Left cardiac atrium (tissue), 4 donors: ENCODE results near the gene PPL. TPM values are rescaled to one million over a fixed set of nuclear protein-coding genes. Genes with fewer than 3 reads are reported as not detected.

ENCODE experiments used
- ATAC-seq, 2 donors: fragments of 200-7000 bp; cut with Tn5 transposase; one replicate each; pipeline ENCODE4 v1.9.1; 2020; ENCODE audit warnings: mild to moderate bottlenecking in 2 of 2, moderate library complexity in 2 of 2
- DNase-seq: peaks from one replicate; pipeline ENCODE4 v3.0.0-alpha.2; 2020
- intact Hi-C, 2 donors: fragments of 100-400 bp; cut with DNase I; formaldehyde crosslinking; loops; one replicate each; pipeline versions ENCODE4 v1.14.1 to v1.15.1; 2022 to 2023
- total RNA-seq, 2 donors: library from RNA; stranded (reverse); fragmentation: NEBNext Ultra II Directional; extraction: Animal tissue kit (Norgen Biotek cat#: 25700); gene quantifications; one replicate each; pipeline ENCODE4 v1.2.1, GENCODE V29; 2021
- donor health status: DM: no; HTN: yes; CAD: no.
- donor health status: DM: no; HTN: yes; CAD: no; lungs with severe emphysema.
- donor health status: DM: yes; HTN: yes; CAD: no.
- donor health status: Dilated cardiomyopathy.

Gene PPL
- total RNA-seq, 2 donors from 2014 or later: 6.1 to 15.8 TPM

DNA sequence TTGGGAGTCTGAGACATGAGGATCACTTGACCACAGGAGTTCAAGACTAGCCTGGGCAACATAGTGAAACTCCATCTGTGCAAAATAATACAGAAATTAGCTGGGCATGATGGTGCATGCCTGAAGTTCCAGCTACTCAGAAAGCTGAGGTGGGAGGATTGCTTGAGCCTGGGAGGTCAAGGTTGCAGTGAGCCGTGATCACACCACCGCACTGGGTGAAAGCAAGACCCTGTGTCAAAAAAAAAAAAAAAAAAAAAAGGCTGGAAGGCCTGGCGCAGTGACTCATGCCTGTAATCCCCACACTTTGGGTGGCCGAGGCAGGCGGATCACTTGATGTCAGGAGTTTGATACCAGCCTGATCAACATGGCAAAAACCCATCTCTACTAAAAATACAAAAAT, 81.6 kb downstream of the PPL start:
- intact Hi-C loops: loop anchor here in 1 of 2 donors (10.0 kb wide), 1 partner anchor 99 kb away; the partner anchor contains the start of gene SEC14L5
- DNase-seq (no peak), ATAC-seq (no peak)

DNA sequence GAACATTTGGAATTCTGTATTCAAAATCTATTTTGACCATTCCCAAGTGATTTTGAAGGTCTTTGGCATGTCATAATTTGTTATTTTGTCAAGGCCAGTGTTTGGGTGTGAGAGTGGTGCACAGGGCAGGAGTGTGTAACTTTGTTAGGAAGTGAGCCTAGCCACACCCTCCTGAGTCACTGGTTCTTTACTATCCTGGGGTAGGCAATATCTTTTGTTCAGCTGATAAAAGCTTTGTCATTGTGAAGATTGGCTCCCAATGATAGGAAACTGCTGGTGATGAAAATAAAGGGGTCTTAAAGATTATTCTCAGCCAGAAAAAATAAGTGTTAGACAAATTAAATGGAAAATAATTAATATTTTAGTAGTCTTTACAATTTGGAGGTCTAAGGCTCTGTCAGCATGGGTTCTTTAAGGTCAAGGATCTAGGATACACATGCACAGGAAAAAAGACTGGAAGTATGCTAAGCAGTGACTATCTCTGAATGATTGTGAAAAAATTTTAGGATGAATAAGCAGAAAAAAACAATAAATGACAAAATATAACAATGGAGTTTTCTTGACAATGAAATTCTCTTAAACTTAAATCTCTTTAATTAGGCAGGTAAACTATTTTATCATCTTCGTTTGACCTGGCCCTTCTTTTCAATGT, 84.6 kb downstream of the PPL start:
- intact Hi-C loops: loop anchor here in 1 of 2 donors (10.0 kb wide), 1 partner anchor 102 kb away; the partner anchor contains the start of gene SEC14L5
- DNase-seq (peak; percentile 55), ATAC-seq (peak in 1 of 2 donors; percentile 33)

DNA sequence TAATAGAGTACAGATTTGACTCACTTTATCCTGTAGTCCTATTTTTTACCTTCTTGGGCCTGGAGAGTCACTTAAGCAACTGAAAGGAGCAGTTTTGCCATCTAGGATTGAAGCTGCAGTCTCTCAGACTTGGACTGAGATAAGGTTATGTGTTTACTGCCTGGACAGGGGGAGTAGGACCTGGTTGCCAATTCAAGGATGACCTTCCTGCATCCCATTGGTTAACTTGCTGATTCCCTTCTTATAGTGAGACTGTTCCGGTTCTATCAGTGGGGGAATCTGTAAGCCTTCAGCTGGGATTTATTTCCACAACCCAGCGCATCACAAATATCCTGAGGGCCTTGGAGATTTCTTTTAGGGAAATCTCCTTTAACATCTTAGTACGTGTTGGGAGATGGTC, 86.7 kb downstream of the PPL start:
- intact Hi-C loops: loop anchor here in 1 of 2 donors (10.0 kb wide), 1 partner anchor 105 kb away; the partner anchor contains the start of gene SEC14L5

DNA sequence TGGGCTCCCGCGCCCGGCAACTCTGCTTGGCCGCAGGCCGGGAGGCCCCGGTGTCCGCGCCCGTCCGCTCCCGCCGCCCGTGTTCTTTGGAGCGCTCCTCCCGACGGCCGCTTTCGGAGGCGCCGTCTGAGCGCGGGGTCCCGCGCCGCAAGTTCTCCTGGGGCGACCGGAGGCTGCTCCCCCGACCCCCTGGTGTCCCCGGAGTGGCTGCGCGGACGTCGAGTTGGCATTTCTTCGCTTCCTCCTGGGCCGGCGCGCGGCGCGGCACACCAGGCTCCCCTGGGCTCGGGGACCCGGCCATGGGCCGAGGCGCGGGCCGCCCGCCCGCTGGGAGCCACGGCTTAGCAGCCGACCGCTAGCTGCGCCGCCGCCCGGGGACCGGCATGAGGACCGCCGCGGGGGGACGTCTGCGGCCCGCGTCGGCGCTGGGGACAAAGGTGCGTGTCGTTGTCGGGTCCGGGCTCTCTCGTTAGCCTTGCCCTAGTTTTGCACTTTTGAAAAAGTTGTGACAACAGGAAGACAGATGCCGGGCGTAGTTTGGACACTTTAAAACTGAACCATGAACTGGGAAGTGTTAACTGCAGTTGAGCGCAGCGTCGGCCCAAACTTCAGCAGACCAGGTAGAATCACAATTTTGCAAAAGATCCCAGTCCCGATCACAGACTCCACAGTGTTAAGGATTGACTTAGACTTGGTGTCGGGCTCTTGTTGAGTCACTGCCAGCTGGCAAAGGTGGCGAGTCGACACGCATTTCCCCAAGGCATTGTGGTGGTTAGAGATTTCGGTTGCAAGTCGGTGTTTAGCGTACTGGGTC, 89.0 kb downstream of the PPL start:
- ATAC-seq (peak; percentile 35 to 47), DNase-seq (peak; percentile 67)
- intact Hi-C loops: loop anchor here in 1 of 2 donors (5.0 kb wide), 1 partner anchor 41 kb away; no protein-coding TSS in a partner anchor

More for the DNA sequence above, 86.7 kb downstream of the PPL start:
- ATAC-seq (no peak), DNase-seq (no peak)

DNA sequence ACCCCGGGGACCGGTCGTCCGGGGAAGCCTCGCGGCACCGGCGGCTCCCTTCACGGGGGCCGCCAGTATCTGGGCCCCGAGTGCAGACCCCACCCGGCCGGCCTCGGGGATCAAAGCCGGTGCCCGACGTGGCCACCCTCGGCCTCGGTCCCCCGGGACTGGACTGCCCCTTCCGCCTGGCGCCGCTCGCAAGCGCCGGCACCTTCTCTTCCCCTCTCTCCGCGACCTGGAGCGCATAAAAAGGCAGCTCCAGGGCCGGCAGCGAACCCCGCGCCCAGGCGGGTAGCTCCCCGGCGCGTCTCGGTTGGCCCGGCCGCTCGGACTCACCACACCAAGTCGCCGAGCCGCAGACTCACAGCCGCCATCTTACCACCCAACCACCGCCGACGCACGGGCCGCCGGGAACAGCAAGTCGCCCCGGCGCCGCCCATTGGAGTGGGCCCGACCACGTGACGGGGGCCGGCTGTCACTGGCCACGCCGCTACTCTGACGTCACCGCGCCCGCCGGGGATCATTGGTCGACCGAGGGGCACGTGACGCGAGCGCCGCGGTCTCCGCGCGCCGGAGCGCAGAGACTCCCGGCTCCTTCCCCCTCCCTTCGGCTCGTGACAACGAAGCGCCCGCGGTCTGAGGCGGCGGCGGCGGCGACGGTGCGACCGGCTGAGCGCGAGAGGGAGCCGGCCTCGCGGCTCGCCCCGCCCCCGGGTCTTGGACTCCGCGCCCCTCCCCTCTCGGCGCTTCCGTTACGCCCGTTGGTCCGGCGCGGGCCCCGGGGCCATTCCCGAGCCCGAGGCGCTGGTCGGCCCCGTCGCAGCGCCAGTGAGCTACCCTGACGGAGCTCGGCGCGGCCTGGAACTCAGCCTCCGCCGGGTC, 89.8 kb downstream of the PPL start, which contains the start of the genes GLYR1 and UBN1:
Gene GLYR1 (minus strand): TSS at position 388 of the 873 bp plus-strand sequence. CDS start 23 bp downstream, at position 365.
Gene UBN1 (plus strand): TSS at position 581 of the 873 bp plus-strand sequence. CDS start 5,437 bp downstream, outside the sequence.
- DNase-seq (peak; percentile 100), ATAC-seq (peak; percentile 97 to 98)
- intact Hi-C loops: loop anchor here in 1 of 2 donors (5.0 kb wide), 1 partner anchor 40 kb away; no protein-coding TSS in a partner anchor

DNA sequence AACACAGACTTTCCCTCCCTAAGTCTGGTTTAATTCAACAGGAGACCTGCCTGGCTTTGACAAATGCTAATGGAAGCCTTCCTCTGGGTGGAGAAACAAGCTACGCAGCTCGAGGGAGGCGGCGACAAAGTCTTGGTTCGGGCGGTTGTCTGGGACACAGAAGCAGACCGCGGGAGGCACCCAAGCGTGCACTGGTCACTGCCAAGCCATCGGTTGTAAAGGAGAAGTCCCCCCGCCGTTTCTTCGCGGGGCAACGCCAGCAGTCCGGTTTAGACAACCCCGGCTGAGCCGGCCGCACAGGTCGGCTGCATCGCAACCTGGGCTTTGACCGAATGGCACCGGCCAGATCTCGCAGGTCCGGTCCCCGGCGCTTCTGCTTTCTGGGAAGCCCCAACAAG, 90.4 kb downstream of the PPL start:
- DNase-seq (peak; percentile 58), ATAC-seq (peak; percentile 24 to 33)
- intact Hi-C loops: loop anchor here in 1 of 2 donors (5.0 kb wide), 1 partner anchor 39 kb away; no protein-coding TSS in a partner anchor

DNA sequence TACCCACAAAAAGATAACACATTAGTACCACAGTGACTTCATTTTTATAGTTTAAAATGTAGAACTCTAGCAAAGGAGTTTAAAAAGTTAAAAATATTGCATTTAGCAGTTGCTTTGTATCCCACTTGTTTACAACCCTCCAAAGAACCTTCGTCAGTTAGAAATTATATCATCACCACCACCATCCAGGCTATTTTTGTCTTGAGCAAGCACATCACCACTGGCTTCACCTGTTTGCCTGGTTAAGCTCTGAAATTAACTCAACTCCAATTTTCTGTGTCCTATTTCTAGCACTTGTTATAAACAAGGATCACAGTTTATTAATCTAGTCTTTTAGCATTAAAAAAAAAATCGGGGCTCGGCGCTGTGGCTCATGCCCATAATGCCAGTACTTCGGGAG, 96.0 kb downstream of the PPL start:
- no peak for DNase-seq
- no peak for ATAC-seq
- intact Hi-C loops: no loop called here

DNA sequence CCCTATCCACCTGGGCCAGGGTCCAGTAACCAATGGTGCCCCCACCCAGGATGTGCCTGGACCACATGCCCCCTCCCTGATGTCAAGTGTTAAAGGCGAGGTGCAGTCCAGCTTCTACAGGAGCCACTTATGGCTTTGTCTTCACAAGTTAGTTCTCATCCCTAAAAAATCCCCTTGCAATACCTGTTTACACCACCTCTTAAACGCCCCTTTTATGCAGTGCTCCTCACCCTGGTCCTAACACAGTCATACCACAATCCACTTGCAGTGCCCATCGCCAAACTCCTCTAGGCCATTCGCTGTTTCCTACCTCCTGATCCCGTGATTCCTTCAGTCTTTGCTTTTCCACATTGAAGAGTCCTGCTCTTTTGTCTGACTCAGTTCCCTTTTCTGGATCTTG, 97.0 kb downstream of the PPL start:
- no peak for ATAC-seq

DNA sequence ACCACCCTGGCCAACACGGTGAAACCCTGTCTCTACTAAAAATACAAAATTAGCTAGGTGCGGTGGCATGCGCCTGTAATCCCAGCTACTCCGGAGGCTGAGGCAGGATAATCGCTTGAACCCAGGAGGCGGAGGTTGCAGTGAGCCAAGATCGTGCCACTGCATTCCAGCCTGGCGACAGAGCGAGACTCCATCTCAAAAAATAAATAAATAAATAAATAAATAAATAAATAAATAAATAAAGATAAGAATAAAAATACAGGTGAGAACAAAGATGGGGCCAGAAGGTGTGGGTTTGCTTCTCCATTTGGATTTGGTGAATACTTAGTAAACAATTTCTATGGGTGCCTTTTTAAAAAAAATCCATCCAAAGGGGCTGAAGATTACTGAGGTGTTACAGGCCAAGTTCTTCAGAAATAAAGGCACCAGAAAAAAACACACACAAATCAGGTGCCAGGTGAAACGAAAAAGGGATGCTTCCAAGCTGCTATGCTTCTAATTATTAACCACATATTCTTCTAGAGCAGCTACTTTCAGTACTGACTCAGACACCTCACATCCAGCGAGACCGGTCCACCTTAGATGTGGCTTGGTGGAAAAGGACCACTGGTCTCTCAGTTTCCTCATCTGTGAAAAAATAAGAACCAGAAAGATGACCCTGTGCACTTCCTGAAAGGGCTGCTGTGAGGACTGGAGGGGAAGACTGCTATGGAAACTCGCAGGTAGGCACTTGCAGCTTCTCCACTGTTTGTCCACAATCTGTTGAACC, 99.0 kb downstream of the PPL start:
- intact Hi-C loops: no loop called here
- no peak for ATAC-seq
- no peak for DNase-seq

More for the DNA sequence above, 97.0 kb downstream of the PPL start:
- intact Hi-C loops: no loop called here
- DNase-seq: no peak

DNA sequence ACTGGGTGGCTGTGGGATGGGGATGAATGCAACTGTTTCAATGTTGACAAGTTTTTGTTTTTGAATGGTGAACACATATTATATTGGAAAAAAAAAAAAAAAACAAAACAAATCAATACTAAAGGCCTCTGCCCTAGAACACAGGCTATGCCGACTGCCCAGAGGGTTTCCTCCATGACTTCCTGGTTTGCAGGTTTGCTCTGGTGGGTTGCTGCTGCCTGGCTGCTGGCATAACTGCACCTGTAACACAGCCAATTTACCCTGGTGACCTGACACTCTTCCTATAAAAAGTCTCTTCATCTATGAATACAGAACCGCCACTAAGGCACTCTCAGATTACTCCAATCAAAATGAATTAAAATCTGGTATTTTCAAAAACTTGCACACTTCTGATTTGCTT, 100.2 kb downstream of the PPL start:
- DNase-seq (no peak), ATAC-seq (peak in 1 of 2 donors; percentile 47)
- intact Hi-C loops: no loop called here

DNA sequence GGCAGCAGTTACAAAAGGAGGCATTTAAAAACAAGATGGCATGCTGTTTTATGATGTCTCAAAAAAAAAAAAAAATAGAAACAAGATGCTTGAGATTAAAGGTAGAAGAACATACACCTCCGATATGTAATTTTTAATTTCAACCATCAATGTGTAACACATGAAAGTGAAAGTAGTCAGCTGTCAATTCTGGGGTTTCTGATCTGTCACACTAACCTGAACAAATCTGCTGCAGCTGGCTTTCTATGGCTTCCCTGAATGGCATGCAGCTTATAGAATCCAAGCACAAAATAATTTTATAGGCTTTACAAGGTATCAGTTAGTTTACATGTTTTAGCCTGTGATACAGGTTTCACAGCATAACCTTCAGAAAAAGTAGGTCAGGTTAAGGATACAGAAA, 103.4 kb downstream of the PPL start:
- DNase-seq (no peak), ATAC-seq (no peak)
- intact Hi-C loops: no loop called here

DNA sequence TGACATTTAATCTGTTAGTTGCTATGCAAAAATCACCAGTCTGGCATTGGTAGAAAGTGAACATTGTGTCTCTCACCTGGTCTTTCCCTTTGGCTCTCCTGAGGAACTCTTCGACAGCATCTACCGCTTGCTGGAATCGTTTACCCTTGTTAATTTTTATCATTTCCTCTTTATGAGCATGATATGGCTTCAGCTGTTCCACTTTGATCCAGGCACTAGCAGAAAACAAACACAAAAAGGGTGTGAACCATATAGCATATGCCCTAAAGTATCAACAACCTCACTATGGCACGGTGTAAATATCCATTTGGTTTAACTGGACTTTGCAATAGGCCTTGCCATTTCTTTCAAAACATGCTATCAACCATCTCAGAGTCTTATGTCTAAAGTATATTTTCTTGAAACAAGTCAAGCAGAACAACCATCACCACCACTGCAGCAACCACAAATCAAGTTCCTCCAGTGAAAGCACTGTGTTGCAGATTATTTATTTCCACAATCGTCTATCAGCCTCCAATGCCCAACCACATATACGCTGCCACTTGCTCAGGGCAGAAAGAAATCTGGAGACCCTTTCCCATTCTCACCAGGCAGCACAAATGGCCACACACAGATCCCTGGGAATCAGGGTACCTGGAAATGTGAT, 104.1 kb downstream of the PPL start:
- intact Hi-C loops: no loop called here
- no peak for DNase-seq
- no peak for ATAC-seq

Other genes with a start within 250 kb of the PPL start
- gene NUDT16L1, start 243.6 kb downstream of the PPL start, total RNA-seq: 10 to 100 TPM; 39.1 to 41.0 TPM
- 10 to 100 TPM; 11.0 to 11.6 TPM for gene ANKS3, start 202.9 kb downstream of the PPL start, total RNA-seq
- under 1 TPM; 0.52 to 0.85 TPM for gene DNAAF8, start 202.6 kb downstream of the PPL start, total RNA-seq
- 10 to 100 TPM in 1 of 2 donors, 1 to 10 TPM in 1; 6.3 to 10.3 TPM for gene ZNF500, start 170.0 kb downstream of the PPL start, total RNA-seq
- not detected for gene SEPTIN12, start 148.8 kb downstream of the PPL start, total RNA-seq
- not detected for gene SMIM22, start 141.8 kb downstream of the PPL start, total RNA-seq
- gene ROGDI, start 134.5 kb downstream of the PPL start, total RNA-seq: 10 to 100 TPM; 53.6 to 54.5 TPM
- gene GLYR1, start 89.9 kb downstream of the PPL start, total RNA-seq: 10 to 100 TPM; 65.2 to 78.2 TPM
- 10 to 100 TPM; 28.0 to 33.6 TPM for gene UBN1, start 89.7 kb downstream of the PPL start, total RNA-seq
- gene SEC14L5, start 21.2 kb upstream of the PPL start, total RNA-seq: 1 to 10 TPM in 1 of 2 donors, under 1 TPM in 1; 0.58 to 2.3 TPM
- 1 to 10 TPM; 6.8 to 8.4 TPM for gene NAGPA, start 96.8 kb upstream of the PPL start, total RNA-seq
- gene C16orf89, start 128.8 kb upstream of the PPL start, total RNA-seq: 10 to 100 TPM in 1 of 2 donors, 1 to 10 TPM in 1; 6.6 to 19.4 TPM
- gene ALG1, start 134.7 kb upstream of the PPL start, total RNA-seq: 10 to 100 TPM; 11.0 to 11.8 TPM
- 1 to 10 TPM; 5.4 to 7.5 TPM for gene EEF2KMT, start 160.6 kb upstream of the PPL start, total RNA-seq